ENCODE results near the gene TBCK.

The TBCK gene

DNA sequence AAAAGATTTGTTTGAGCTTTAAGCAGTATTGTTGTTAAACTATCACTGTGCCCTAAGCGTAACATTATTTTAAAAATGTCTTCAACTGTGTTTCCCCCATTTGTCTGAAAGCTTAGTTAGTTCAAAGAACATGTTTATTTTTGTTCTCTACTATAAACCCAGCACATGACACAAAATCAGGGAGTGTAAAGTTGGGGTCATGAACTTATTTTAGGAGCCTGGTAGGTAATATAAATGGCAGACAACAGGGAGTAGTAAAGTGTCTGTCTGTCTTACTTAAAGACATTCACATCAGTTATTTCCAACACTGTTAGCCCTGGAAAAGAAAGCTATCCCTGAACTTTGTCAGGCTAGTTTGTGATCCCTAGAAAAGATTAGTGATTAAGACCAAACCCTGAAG is 4.2 kb upstream of the TBCK start:
- no peak for DNase-seq

DNA sequence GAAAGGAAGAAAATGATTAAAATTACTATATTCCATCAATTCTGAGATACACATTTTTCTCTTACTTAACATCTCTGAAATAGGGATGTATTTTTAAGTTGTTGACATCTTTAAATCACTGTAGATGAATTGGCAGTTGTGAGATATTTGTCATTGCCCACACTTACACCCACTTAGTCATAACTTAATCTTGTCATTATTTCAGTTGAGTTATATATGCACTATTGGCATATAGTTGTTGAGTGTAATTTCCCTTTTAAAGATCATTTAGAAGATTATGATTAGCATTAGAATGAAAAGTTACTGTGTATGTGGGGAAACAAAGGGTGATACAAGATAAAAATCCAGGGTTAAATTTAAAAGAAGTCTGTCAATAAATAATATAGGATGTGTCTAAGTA is 2.5 kb upstream of the TBCK start:
- DNase-seq: no peak

DNA sequence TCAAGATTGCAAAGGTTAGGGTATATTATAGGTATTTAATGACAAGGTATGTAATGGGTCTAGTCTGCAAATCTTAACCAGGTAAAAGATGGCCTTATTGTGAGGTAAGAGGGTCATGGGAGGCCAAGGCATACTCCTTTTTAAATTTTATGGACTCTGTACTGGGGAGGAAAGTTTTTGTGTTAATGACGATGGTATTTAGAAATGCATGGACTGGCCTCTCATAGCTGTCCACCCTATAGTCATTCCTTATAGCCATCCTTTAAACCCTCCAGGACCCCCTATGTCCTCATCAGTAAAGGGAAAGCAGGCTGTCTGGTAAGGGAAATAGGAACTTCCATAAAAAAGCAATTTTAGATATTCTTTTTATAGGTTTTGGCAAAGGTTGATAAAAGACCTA is 1.8 kb upstream of the TBCK start:
- no peak for DNase-seq

GRCh38 chr4:106316773-106317409 is 882 bp upstream of the TBCK start:
- DNase-seq: no peak

DNA sequence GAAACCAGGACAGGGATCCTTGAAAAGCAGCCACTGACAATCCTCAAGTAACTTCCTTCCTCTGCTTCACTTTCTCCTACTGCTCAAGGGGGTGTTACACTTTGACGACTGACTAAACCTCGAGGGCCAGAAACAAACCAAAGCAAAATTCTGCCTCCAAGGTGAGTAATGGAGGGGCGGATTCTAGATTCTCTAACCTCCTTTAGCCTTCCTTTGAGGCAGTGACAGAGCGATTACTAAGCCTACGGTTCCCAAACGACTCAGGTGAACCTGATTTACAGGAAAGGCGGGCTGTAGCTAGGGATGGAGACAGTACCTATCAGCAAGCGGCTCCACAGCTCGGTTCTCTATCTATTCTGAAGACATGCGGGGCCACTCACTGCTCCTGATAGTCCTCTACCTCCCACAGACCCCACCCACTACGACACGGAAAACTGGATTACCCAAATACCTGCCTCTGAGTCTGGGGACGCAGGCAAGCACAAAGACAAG is 487 bp downstream of the TBCK start:
- no peak for DNase-seq

- DNase-seq: no peak
Observed at GRCh38 chr4:106314960-106315359, 1.0 kb downstream of the TBCK start.

GRCh38 chr4:106312997-106313522 is 2.9 kb downstream of the TBCK start:
- no peak for DNase-seq

DNA sequence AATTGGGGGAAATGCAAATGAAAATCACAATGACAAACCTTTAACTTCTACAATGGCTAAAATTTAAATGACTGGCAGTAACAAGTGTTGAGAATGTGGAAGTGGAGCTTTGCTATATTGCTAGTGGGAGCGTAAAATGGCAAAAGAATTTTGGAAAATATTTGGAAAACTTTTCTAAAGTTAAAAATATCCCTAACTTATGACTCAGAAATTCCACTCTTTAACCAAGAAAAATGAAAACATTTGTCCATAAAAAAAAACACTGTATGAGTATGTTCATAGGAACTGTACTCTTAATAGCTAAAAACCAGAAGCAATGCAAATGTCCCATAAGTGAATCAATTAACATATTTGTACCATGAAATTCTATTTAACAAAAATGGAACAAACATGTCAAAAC is 3.6 kb downstream of the TBCK start:
- no peak for DNase-seq

DNA sequence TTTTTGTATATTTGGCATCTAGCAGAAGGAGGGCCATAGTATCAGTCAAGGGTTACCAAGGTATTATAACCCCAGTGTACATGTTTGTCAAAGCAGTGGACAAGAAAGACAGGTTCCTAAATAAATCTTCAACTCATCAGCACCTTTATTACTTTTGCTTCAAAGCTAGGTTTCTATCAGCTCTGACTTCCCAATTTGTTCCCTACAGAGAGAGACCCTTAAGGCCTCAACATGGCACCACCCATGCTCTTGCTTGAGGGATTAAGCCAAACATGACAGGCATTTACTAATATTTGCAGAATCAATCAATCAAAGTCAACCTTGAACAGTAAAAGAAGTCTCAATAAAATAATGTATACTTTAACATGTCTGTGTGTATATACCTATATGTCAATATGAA is 9.4 kb downstream of the TBCK start:
- no peak for DNase-seq

- DNase-seq: no peak
Observed at GRCh38 chr4:106305435-106306055, 10.5 kb downstream of the TBCK start.

DNA sequence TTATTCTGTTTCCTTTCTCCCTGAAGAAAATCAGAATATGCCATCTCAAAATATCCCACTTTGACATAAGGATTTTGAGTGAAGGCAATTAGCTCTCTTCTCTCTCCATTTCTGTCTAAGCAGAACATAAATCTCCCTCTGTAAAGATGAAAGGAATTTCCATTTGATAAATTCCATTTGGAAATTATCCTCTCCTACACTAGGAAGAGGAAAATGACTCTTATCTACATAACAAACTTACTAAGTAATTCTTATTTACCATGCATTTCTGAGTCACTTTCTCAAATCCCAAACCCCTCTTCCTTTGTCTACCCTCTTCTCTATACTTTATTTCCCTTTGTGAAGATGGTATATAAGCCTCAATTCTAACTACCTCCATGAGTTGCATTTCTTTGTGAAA is 11.4 kb downstream of the TBCK start:
- no peak for DNase-seq

DNA sequence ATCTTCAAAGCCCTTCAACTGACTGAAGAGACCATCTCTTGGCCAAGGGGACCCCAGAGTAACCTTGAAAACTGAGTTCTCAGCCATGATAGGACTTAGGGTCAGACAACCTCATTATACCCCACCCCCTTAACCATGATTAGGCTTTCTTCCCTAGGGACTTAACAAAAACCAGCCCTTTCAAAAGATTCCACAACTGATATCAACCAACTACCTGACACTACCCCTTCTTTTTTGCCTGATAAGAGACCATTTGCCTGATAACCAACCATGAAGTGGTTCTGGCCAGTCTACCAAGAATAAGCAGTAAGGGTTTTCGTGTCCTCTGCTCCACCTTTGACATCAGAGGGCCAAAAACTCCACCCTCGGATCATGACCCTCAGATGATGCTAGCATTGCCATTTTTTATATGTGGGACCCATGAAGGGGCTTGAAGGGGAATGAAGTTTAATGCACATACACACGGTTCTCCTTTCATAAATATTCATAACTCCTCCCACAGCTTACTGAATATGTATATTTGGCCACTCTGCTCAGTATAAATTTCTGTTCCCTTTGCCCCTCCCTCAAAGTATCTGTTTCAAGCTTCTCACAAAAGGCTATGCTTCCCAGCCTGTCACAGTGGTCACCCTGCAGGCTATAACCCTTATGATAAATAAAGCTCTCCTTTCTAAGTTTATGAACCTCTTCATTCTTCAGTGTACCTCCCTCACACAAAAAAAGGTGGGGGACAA is 12.3 kb downstream of the TBCK start:
- no peak for DNase-seq

DNA sequence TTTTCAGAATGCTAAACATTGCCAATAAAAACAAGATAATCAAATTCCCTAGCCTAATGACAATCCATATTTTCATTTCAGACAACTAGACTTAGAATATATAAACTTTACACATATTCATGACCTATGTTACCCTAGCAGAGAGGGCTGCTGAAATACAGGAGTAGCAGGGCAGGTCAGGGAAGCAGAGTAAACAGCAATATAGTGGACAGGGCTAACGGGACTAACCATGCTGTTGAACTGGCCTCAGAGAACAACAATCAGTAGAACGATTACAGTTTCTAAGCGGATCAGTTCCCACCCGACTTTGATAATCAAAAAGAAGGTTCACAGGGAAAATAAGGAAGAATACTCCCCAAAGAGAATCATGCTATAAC is 14.0 kb downstream of the TBCK start:
- no peak for DNase-seq

DNA sequence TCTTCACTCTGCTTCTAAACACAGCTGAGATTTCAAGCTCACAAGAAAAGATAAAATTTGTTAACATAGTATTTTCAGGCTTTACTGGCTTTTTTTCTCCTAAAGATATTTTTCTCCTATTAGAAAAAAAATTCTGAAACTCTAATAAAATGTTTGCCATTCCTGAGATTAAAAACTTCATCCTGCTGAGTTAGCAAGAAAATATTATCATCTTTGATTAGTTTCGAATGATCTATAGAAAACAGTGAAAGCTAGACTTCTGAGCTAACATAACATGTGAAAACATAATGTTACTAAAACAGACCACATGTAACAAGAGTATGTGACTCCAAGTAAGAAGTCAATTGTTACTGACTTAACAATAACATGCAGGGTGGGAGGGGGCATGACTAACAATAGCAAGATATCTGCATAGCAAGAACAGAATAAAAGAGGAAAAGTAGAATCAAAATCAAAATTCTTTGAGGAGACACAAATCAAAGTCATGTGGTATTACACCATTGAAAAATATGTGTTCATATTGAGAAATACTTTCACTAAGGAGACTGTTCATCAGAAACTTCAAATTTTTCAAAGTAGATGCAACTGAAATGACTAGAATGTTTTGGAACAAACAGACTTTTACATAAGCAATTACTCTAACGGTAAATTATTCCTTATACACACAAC is 14.5 kb downstream of the TBCK start:
- DNase-seq: no peak

DNA sequence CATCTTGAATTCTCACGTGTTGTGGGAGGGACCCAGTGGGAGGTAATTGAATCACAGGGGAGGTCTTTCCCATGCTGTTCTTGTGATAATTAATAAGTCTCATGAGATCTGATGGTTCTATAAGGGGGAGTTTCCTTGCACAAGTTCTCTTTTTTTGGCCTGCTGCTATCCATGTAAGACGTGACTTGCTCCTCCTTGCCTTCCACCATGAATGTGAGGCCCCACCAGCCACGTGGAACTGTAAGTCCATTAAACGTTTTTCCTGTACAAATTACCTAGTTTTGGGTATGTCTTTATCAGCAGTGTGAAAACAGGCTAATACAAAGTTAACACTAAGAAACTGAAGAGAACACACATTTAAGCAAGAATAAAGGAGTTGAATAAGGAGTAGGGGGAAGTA is 16.0 kb downstream of the TBCK start:
- no peak for DNase-seq

- DNase-seq: no peak
Observed at GRCh38 chr4:106297245-106298035, 18.6 kb downstream of the TBCK start.

DNA sequence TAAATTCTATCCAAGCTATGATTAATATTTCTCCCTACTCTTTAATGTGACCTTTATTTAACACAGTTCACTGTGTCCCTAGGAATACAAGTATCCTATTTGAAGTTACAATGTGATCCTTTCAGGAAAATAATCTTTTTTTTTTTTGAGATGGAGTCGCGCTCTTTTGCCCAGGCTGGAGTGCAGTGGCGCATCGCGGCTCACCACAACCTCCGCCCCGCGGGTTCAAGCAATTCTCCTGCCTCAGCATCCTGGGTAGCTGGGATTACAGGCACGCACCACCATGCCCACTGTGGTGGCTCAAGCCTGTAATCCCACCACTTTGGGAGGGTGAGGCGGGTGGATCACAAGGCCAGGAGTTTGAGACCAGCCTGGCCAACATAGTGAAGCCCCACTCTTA is 21.9 kb downstream of the TBCK start:
- no peak for DNase-seq

DNA sequence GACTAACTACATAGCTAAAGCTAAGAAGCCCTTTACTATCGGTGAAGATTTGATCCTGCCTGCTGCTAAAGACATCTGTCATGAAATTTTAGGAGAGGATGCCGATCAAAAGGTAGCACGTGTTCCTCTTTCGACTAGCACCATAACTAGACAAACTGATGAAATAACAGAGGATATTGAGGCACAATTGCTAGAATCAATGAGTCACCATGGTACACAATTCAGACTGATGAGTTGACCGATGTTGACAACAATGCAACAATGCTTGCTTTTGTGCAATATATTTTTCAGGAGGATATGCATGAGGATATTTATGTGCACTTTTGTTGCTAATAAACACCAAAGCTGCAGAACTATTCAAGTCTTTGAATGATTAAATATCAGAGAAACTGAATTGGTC is 24.3 kb downstream of the TBCK start:
- no peak for DNase-seq

- DNase-seq: no peak
Observed at GRCh38 chr4:106289737-106290136, 26.3 kb downstream of the TBCK start.

DNA sequence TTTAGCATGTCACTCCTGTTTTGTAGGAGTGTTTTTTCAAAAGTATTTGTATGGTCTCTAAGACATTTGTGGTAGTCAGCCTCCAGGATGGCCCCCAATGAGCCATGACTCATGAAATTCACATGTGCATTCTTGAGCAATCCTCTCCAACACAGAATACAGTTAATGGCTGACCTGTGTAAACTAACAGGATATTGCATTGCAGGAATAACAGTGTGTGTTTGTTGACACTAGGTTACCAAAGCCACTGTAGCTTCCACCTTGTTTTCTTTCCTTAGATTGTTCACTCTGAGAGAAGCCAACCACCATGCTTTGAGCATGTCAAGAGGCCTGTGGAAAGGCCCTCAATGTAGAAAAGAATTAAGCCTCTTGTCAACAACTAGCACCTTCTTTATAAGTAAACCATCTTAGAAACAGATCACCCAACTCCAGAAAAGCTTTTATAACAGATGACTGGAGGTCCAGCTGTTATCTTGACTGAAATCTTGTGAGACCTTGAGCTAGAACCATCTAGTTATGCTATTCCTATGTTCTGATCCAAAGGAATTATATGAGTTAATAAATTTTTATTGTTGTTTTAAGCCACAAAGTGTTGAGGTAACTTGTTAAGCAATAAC is 28.5 kb downstream of the TBCK start:
- no peak for DNase-seq

- no peak for DNase-seq
Observed at GRCh38 chr4:106286611-106287010, 29.4 kb downstream of the TBCK start.

- DNase-seq: no peak
Observed at GRCh38 chr4:106284227-106284626, 31.8 kb downstream of the TBCK start.
